Amniotic stem cell (primary cell): Measurements from ENCODE around the gene WFDC12.

Source experiments
- DNase-seq: peaks from one replicate; lab custom pipeline; 2025; lab: John Stamatoyannopoulos, UW

WFDC12 gene

GRCh38 chr20:45090481-45090880 is 33.8 kb downstream of the WFDC12 start:
- DNase-seq = no peak

DNA sequence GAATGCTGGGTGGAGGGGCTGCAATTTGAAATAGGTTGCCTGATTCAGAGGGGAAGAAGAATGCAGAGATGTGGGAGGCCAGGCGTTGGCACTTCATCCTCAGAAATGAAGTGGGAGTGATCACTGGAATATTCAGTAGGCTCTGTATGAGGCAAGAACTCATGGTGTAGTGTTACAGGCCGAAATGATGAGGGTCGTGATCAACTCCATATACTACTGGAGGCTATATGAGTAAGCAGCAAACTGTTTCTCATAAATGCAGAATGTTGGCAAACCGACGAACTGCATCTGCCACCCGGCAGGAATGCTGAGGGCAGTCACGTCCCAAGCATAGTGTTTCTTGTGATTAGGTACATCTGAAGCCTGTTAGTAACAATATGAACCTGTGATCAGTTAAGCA is 36.0 kb downstream of the WFDC12 start:
- DNase-seq = peak; percentile 96

GRCh38 chr20:45087814-45088213 is 36.5 kb downstream of the WFDC12 start:
- no peak for DNase-seq

- DNase-seq = no peak
Observed at GRCh38 chr20:45087097-45087790, 37.0 kb downstream of the WFDC12 start.

- no peak for DNase-seq
Observed at GRCh38 chr20:45085867-45086266, 38.4 kb downstream of the WFDC12 start.

GRCh38 chr20:45085289-45085688 is 39.0 kb downstream of the WFDC12 start:
- no peak for DNase-seq

GRCh38 chr20:45083127-45083526 is 41.1 kb downstream of the WFDC12 start:
- no peak for DNase-seq

DNA sequence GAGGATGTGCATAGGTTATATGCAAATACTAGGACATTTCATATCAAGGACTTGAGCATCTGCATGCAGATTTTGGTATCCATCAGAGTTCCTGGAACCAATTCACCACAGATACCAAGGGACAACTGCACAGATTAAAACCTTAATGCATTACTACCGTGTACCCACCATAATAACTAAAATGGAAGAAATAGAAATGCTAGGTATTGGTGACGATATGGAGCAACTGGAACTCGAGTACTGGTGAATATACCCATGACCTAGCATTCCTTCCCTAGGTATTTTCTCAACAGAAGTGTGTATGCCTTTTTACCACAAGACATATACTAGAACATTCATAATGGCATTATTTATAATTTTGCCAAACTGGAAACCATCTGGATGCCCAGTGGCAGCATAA is 41.8 kb downstream of the WFDC12 start:
- no peak for DNase-seq

DNA sequence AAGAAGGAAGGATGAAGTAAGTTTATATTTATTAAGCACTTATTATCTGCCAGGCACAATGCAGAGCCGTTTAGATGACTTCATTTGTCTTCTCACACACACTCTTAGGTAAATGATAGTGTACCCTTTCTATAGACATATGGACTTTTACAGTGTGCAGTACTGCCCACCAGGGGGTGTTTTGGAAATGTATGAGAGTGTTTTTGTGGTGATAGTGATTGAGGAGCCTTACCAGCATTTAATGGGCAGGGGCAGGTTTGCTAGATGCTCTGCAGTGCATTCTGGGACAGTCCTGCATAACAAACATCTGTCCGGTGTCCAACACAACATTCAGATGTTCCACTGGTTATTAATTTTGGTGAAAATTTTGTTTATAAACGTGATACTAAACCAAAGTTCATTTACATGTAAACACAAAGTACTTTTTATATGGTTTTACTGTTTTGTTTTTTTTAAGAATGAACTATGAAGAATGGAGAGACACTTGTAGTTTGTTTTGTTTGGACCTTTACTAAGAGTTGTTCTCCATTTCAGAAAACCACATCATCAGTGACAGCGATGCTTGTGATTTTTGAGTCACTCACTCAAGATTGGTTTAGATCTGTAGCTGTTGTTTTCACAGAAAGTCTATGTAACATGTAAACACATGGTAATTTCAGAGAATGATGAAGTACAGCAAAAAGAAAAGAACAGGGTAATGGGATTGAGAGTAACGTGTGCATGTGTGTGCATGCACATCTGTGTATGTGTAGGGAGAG is 43.2 kb downstream of the WFDC12 start:
- no peak for DNase-seq

GRCh38 chr20:45077559-45077958 is 46.7 kb downstream of the WFDC12 start:
- DNase-seq = no peak
